Epithelial cell of proximal tubule (primary cell): ENCODE data around the gene CDH23. TPM values are rescaled to one million over a fixed set of nuclear protein-coding genes. Genes with fewer than 3 reads are reported as not detected.

Experiments used
- DNase-seq: peaks from one replicate; pipeline ENCODE4 v3.0.0-alpha.2; 2011; ENCODE audit warnings: low read depth
- H3K4me3 ChIP-seq: 2 replicates; pipeline ENCODE4 v1.5.1; 2011; ENCODE audit warnings: low read depth, mild to moderate bottlenecking, low read length
- CTCF ChIP-seq: conservative IDR thresholded peaks from 2 replicates; pipeline ENCODE4 v1.5.1; 2012; ENCODE audit warnings: low read depth, mild to moderate bottlenecking, low read length
- total RNA-seq: library from RNA; depleted of rRNA; stranded (reverse); fragments of >200 nt; gene quantifications from 2 replicates; pipeline ENCODE4 v1.2.3, GENCODE V29; 2015

Gene CDH23
- total RNA-seq, 1 donor from 2014 or later, result under 0.01 TPM

GRCh38 chr10:71718165-71718698 is 321.5 kb downstream of the CDH23 start:
- no peak overlapping the region for H3K4me3 ChIP-seq
- TF ChIP-seq CTCF, result no peak
- no peak for DNase-seq

- no peak for TF ChIP-seq CTCF
- H3K4me3 ChIP-seq, result no peak overlapping the region
- no peak for DNase-seq
These were observed 322.3 kb downstream of the CDH23 start for GRCh38 chr10:71719042-71719441.

- H3K4me3 ChIP-seq, result no peak within 1 kb of the TSS
- no peak for DNase-seq
- TF ChIP-seq CTCF, result no peak
These were observed 322.9 kb downstream of the CDH23 start, which contains the start of gene C10orf105 for GRCh38 chr10:71719464-71720201. TSS of gene C10orf105 (minus strand) at chr10:71719778. CDS start at chr10:71716337, 3,441 bp downstream.

GRCh38 chr10:71720288-71720687 is 323.6 kb downstream of the CDH23 start:
- no peak for TF ChIP-seq CTCF
- no peak for DNase-seq
- no peak overlapping the region for H3K4me3 ChIP-seq

- DNase-seq, result no peak
- no peak for TF ChIP-seq CTCF
- no peak overlapping the region for H3K4me3 ChIP-seq
These were observed 324.6 kb downstream of the CDH23 start for GRCh38 chr10:71721313-71721712.

GRCh38 chr10:71722849-71723248 is 326.1 kb downstream of the CDH23 start:
- no peak for DNase-seq
- no peak for TF ChIP-seq CTCF
- H3K4me3 ChIP-seq, result no peak overlapping the region

GRCh38 chr10:71723311-71723710 is 326.6 kb downstream of the CDH23 start:
- TF ChIP-seq CTCF, result no peak
- no peak overlapping the region for H3K4me3 ChIP-seq
- DNase-seq, result no peak
